AG08395 (cell line): ENCODE results near the gene KLHL41.
"Not testable (repeated sequence)": the region's sequence is repeated elsewhere in the genome, so short reads cannot be mapped to it uniquely, and the experiment has no call there.

ENCODE experiments used
- DNase-seq: peaks from one replicate; pipeline ENCODE4 v3.0.0; 2012; ENCODE audit warnings: mixed read lengths, low spot score

The KLHL41 gene

GRCh38 chr2:169572821-169573159 lies 63.3 kb downstream of the KLHL41 start:
- no peak for DNase-seq

- DNase-seq: peak; percentile 93
Observed at GRCh38 chr2:169573160-169573973, 63.9 kb downstream of the KLHL41 start, which contains the start of gene FASTKD1. FASTKD1 (minus strand) TSS chr2:169573865; CDS start chr2:169572029, 1,836 bp downstream.

GRCh38 chr2:169573974-169574299 lies 64.4 kb downstream of the KLHL41 start:
- no peak for DNase-seq

DNA sequence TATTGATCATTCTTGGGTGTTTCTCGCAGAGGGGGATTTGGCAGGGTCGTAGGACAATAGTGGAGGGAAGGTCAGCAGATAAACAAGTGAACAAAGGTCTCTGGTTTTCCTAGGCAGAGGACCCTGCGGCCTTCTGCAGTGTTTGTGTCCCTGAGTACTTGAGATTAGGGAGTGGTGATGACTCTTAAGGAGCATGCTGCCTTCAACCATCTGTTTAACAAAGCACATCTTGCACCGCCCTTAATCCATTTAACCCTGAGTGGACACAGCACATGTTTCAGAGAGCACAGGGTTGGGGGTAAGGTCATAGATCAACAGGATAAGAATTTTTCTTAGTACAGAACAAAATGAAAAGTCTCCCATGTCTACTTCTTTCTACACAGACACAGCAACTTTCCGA lies 65.0 kb downstream of the KLHL41 start:
- DNase-seq: not testable (repeated sequence)

DNA sequence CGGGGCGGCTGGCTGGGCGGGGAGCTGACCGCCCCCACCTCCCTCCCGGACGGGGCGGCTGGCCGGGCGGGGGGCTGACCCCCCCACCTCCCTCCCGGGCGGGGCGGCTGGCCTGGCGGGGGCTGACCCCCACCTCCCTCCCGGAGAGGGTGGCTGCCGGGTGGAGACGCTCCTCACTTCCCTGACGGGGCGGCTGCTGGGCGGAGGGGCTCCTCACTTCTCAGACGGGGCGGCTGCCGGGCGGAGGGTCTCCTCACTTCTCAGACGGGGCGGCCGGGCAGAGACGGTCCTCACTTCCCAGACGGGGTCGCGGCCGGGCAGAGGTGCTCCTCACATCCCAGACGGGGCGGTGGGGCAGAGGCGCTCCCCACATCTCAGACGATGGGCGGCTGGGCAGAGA lies 65.8 kb downstream of the KLHL41 start:
- not testable (repeated sequence) for DNase-seq
